HuH-7 (cell line): ENCODE data around the gene STPG1.

Experiments used
- DNase-seq: peaks from one replicate; pipeline ENCODE4 v3.0.0; 2011; ENCODE audit warnings: low spot score

STPG1 gene

DNA sequence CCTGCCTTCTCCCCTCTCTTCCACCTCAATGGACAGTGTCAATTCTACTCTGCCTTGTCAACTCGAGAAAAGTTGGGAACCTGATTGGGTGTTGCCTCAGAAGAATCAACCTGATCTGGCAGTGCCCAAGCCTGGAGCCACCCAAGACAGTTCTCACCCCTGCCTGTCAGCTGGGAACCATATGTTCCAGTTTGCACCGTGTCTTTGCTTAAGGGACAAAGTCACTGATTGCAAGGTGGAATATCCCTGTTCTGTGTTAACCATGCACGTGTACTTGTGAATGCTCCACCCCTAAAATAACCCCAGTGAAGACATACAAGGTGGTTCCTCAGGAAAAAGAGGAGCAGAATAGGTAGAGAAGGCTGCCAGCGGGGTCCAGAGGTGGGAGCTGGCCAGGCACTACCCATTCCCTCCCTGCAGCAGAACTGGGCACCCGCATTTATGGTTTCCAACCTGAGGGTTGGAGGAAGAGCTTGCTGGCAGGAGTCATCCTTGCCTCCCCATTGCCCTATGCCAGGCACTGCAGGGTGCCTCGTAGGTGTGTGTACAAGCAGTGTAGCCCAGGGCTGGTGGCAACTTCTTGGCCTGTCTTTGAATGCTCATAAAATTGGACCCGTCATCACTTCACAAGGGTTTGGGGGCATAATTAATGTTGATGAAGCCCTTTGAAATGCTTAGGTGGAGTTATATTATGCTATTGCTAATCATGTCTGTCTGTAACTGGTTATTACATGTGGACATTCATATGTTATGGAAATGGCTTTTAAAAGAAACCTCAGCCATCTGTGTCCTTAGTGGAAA, 13.4 kb upstream of the STPG1 start:
- DNase-seq: no peak

- DNase-seq: no peak
These were observed 12.3 kb upstream of the STPG1 start for GRCh38 chr1:24425922-24426321.

- no peak for DNase-seq
These were observed 11.9 kb upstream of the STPG1 start for GRCh38 chr1:24425441-24425840.

DNA sequence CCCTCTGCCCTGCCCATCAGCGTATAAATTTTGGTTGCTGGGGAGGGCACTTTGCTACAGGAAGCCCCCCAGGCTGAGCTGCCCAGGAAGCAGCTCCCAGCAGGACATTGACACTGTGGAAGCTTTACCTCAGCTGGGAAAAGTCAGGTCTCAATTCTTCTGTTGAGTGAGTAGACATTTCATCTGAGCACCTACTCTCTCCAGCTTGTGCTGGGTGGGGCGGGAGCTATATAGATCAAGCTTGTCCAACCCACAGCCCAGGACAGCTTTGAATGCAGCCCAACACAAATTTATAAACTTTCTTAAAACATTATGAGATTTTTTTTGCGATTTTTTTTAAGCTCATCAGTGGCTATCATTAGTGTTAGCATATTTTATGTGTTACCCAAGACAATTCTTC, 11.4 kb upstream of the STPG1 start:
- no peak for DNase-seq

- DNase-seq: no peak
These were observed 10.6 kb upstream of the STPG1 start for GRCh38 chr1:24424207-24424606.

DNA sequence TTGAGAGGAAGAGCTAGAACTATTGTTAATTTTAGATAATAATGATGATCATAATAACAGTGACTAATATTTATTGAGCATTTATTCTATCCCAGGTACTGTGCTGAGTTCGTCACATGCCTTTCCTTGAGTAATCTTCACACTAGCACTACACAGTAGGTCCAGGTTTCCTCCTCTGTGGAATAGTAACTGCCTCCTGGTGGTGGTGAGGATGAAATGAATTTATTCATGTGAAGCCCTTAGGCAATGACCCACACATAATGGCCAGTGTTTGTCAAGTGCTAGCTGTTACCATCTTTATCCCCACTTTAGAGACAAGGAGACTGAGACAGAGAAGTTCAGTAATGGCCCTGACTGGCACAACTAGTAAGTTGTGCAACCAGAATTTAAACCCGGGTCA, 7.9 kb upstream of the STPG1 start:
- DNase-seq: no peak

GRCh38 chr1:24420547-24420946, 7.0 kb upstream of the STPG1 start:
- no peak for DNase-seq

DNA sequence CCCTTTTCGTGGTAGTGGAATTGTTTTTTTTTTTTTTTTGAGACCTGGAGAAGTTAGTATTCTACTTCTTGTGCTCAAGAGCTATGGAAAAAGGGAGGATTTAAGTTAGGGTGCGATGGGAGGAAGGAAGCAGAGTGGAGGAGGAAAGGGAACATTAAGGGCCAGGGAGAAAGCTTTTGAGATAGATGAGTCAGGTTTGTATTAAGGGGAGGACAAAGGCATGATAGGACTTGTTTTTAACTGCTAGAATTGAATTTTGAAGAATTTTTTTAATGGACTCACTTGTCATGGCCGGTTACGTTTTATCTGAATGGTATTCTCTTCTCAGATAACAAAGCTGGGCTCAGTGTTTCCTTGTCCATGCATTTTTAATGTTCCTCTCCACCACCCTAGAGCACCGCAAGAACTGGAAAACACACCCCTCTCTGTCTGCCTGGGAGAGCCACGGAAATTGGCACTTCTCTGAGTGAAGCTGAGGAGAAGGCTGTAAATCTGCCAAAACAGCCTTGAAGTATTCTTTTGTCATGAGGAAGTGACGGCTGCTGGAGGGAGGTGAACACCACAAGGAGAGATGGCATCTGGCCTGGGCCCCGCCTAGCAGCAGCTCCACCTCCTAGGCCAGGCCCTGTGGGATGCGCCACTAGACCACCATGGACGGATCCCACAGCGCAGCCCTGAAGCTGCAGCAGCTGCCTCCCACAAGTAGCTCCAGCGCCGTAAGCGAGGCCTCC, 5.5 kb upstream of the STPG1 start:
- no peak for DNase-seq

GRCh38 chr1:24417681-24418080, 4.1 kb upstream of the STPG1 start:
- DNase-seq: no peak

- DNase-seq: no peak
These were observed 3.2 kb upstream of the STPG1 start for GRCh38 chr1:24416666-24417391.

GRCh38 chr1:24415910-24416665, 2.5 kb upstream of the STPG1 start:
- no peak for DNase-seq

GRCh38 chr1:24415334-24415909, 1.8 kb upstream of the STPG1 start, which contains the start of gene NIPAL3:
TSS of gene NIPAL3 (plus strand) at chr1:24415802. CDS start at chr1:24419548, 3,746 bp downstream.
- DNase-seq: peak; percentile 85

DNA sequence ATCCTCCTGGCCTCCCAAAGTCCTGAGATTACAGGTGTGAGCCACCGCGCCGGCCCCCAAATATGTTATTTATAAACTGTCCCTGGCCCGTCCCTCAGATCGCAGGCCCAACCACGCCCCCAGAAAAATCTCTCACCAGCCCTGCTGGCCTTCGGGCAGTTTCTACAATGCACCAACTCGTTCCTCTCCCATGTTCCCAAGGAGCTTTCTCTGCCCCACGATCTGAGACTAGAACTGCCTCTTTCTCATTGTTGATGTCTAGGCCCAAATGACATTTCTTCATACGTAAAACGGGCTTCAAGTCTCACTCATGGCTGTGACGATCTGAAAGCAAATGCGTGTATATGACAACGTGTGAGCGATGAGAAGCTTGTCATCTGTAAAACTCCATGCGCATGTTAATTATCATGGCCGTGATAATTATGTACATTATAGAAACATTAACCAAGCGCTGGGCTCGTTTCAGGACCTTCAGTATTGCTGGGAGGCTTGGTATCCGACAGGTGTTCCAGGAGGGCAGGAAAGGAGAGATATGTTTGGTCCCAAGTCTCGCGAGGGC, 1.3 kb upstream of the STPG1 start:
- no peak for DNase-seq

GRCh38 chr1:24412408-24412807, 1.2 kb downstream of the STPG1 start:
- no peak for DNase-seq

DNA sequence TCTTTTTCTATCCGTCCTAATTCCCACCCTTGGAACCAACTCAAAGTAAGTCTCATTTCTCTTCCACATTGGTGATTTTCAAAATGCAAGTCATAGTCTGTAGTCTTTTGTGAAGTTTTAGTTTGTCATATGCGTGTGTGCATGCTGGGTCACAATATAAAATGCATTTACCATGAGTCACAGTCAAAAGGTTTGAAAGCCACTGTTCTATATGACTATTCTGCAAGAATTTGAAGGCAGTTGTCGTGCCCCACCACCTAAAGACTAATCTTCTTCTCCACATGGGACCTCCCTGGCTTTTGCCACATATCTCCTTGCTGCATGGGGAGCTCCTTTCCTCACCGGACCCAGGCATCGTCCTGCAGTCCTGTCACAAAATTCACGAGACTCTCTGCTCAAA, 1.6 kb downstream of the STPG1 start:
- DNase-seq: no peak

- no peak for DNase-seq
These were observed 2.8 kb downstream of the STPG1 start for GRCh38 chr1:24410750-24411149.

DNA sequence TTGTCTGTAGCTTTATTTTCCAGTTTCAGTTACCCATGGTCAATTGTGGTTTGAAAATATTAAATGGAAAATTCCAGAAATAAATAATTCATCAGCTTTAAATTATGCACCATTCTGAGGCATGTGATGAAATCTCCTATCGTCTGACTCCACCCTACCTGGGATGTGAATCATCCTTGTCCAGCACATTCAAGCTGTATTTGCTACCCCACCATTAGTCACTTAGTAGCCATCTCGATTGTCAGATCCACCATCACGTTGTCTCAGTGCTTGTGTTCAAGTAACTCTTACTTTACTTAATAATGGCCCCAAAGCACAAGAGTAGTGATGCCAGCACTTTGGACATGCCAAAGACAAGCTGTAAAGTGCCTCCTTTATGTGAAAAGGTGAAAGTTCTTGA, 4.0 kb downstream of the STPG1 start:
- DNase-seq: no peak

DNA sequence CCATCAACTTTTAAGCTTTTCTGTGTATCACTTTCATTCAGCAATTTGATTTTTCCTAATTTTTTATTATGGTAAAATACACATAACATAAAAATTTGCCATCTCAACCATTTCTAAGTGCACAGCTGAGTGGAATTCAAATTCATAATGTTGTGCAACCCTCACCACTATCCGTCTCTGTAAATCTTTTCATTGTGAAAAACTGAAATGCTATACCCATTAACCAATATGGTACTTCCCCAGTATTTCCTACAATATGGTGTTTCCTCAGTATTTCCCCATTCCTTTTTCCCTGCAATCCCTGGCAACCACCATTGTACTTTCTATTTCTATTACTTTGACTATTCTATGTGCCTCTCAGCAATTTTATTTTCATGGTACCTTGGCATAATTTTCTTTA, 6.8 kb downstream of the STPG1 start:
- no peak for DNase-seq

- DNase-seq: no peak
These were observed 9.8 kb downstream of the STPG1 start for GRCh38 chr1:24403806-24404205.

GRCh38 chr1:24400065-24400464, 13.5 kb downstream of the STPG1 start:
- no peak for DNase-seq

DNA sequence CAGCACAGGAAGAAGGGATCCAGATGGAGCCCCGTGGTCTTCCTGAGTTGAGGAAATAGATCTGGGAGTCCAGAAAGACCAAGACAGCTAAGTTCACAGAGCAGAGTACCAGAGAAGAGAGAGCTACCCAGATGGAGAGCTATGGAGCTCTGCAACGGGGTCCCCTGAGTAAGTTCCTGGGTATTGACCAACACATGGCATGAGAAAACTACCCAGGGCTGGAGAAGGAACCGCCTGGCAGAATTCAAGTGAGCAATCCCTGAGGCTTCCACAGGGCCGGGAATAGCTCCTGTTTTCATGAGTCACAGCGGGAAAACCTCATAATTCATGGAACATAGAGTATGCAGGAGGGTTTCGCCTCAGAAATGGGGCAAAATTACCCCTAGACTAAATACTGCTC, 19.7 kb downstream of the STPG1 start:
- DNase-seq: no peak
